BJ (cell line): ENCODE results near the gene CCDC116. TPM values are rescaled to one million over a fixed set of nuclear protein-coding genes. Genes with fewer than 3 reads are reported as not detected.

Experiments used
- CTCF ChIA-PET: fragments of 350-600 bp; formaldehyde crosslinking; extraction: SDS; loops from one replicate; lab custom pipeline; 2021; ENCODE audit warnings: antibody characterized with exemption, inconsistent platforms; lab: Yijun Ruan, JAX
- POLR2A ChIA-PET: fragments of 300-600 bp; sonication (Branson Sonifier 250); formaldehyde crosslinking; extraction: SDS; loops from one replicate; lab custom pipeline; 2021; ENCODE audit warnings: antibody characterized with exemption; lab: Charles Lee
- DNase-seq: peaks from one replicate; pipeline ENCODE4 v3.0.0-alpha.2; 2011; ENCODE audit warnings: low read depth
- H3K27me3 ChIP-seq: 2 replicates; pipeline ENCODE4 v1.6.0; 2011; ENCODE audit warnings: low read length; ENCODE audit not compliant: control insufficient read depth, insufficient read depth
- H3K36me3 ChIP-seq: 2 replicates; pipeline ENCODE4 v1.5.1; 2011; ENCODE audit warnings: low read length; ENCODE audit not compliant: control insufficient read depth, insufficient read depth
- H3K4me3 ChIP-seq: 2 replicates; pipeline ENCODE4 v1.5.1; 2011; ENCODE audit warnings: low read depth, mild to moderate bottlenecking, control low read depth, low read length
- polyA plus RNA-seq: library from polyadenylated mRNA; depleted of rRNA; stranded (reverse); fragments of >200 nt; gene quantifications from 2 replicates; pipeline ENCODE4 v1.2.3, GENCODE V29; 2011
- TF ChIP-seq, protein P1 (sequence below): IDR thresholded peaks from 2 replicates; pipeline ENCODE4 v1.5.1; 2011; ENCODE audit warnings: low read depth, mild to moderate bottlenecking, control low read depth, inconsistent platforms, low read length, moderate library complexity; ENCODE audit not compliant: insufficient read depth

CCDC116 gene
- polyA plus RNA-seq, 1 experiment, result 0.13 TPM

DNA sequence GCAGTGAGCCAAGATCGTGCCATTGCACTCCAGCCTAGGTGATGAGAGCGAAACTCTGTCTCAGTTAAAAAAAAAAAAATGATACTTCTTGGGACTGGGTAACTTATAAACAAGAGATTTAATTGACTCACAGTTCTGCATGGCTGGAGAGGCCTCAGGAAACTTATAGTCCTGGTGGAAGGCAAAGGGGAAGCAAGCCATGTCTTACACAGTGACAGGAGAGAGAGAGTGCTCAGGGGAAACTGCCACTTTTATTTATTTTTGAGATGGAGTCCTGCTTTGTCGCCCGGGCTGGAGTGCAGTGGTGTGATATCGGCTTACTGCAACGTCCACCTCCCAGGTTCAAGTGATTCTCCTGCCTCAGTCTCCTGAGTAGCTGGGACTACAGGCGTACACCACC lies 17.7 kb downstream of the CCDC116 start:
- Histone ChIP-seq H3K4me3 (no peak overlapping the region), H3K36me3 (no peaks in the 10 kb centered on the region; the same call in 1 of the 2 replicates), H3K27me3 (no peaks in the 10 kb centered on the region)
- TF ChIP-seq, protein P1, sequence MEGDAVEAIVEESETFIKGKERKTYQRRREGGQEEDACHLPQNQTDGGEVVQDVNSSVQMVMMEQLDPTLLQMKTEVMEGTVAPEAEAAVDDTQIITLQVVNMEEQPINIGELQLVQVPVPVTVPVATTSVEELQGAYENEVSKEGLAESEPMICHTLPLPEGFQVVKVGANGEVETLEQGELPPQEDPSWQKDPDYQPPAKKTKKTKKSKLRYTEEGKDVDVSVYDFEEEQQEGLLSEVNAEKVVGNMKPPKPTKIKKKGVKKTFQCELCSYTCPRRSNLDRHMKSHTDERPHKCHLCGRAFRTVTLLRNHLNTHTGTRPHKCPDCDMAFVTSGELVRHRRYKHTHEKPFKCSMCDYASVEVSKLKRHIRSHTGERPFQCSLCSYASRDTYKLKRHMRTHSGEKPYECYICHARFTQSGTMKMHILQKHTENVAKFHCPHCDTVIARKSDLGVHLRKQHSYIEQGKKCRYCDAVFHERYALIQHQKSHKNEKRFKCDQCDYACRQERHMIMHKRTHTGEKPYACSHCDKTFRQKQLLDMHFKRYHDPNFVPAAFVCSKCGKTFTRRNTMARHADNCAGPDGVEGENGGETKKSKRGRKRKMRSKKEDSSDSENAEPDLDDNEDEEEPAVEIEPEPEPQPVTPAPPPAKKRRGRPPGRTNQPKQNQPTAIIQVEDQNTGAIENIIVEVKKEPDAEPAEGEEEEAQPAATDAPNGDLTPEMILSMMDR, result no peak
- DNase-seq, result no peak
- ChIA-PET POLR2A (no interaction called here), CTCF (interaction anchor here (0.6 kb wide), 1 partner anchor 20 kb away, joined by 3 read pairs; no protein-coding TSS in a partner anchor)

- CTCF ChIA-PET, result interaction anchor here (1.4 kb wide), 1 partner anchor 9 kb away, joined by 5 read pairs; the partner anchor contains the start of gene SDF2L1
- peak overlapping the region; percentile 88 for H3K4me3 ChIP-seq
- no peaks in the 10 kb centered on the region for H3K36me3 ChIP-seq
- POLR2A ChIA-PET, result no interaction called here
- no peaks in the 10 kb centered on the region for H3K27me3 ChIP-seq
- TF ChIP-seq, protein P1, result no peak
- no peak for DNase-seq
These were observed 18.4 kb downstream of the CCDC116 start for GRCh38 chr22:21650823-21651520.

DNA sequence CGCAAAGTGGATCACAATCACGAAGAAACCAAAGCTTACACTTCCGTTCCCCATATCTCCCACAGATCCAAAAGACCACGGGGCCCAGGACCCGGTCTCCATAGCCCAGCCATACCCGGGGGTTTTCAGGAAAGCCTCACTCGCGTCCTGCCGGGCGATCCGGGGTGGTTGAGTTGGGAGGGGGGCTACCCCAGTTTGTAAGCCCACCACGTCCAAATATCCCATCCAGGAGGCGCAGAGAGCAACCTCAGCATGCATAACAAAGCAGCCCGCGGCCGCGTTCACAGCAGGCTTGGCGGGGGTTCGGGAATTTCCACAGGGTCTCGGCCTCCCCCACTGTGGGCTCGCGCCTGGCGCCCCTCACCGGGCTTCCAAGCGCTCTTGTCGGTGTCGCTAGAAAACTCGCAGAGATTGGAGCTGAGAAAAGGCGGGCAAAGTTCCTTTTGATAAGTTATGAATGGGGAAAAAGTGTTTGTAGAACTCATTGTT lies 19.0 kb downstream of the CCDC116 start:
- H3K27me3 ChIP-seq, result no peaks in the 10 kb centered on the region
- no peaks in the 10 kb centered on the region for H3K36me3 ChIP-seq
- ChIA-PET CTCF (interaction anchor here (1.4 kb wide), 1 partner anchor 9 kb away, joined by 5 read pairs; the partner anchor contains the start of gene SDF2L1), POLR2A (no interaction called here)
- DNase-seq, result no peak
- peak overlapping the region; percentile 88 for H3K4me3 ChIP-seq
- TF ChIP-seq, protein P1, result no peak

- CTCF ChIA-PET, result interaction anchor here (1.4 kb wide), 1 partner anchor 10 kb away, joined by 5 read pairs; the partner anchor contains the start of gene SDF2L1
- Histone ChIP-seq H3K27me3 (no peaks in the 10 kb centered on the region), H3K36me3 (no peaks in the 10 kb centered on the region), H3K4me3 (peak overlapping the region; percentile 88)
- peak; percentile 44 for DNase-seq
- POLR2A ChIA-PET, result no interaction called here
- TF ChIP-seq, protein P1, result no peak
These were observed 19.5 kb downstream of the CCDC116 start for GRCh38 chr22:21652010-21652546.
